SK-N-MC (cell line): Measurements from ENCODE around the gene GJA8.
"Not testable (repeated sequence)": the region's sequence is repeated elsewhere in the genome, so short reads cannot be mapped to it uniquely, and the experiment has no call there.

Source experiments
- DNase-seq: peaks from one replicate; pipeline ENCODE4 v3.0.0-alpha.2; 2011; ENCODE audit warnings: low read depth, low spot score
- H3K27ac ChIP-seq: fragments of 200-600 bp; sonication (generic); 2 replicates; pipeline ENCODE4 v1.5.1; 2016; ENCODE audit warnings: mixed run types
- H3K36me3 ChIP-seq: fragments of 200-600 bp; sonication (generic); 2 replicates; pipeline ENCODE4 v1.6.1; 2017; ENCODE audit warnings: antibody characterized with exemption, low read length, mixed read lengths; ENCODE audit not compliant: insufficient read depth
- H3K4me3 ChIP-seq: fragments of 200-600 bp; sonication (generic); 2 replicates; pipeline ENCODE4 v1.5.1; 2016
- H3K9ac ChIP-seq: fragments of 200-600 bp; sonication (generic); 2 replicates; pipeline ENCODE4 v1.8.0; 2017; ENCODE audit warnings: mixed run types, mixed read lengths; ENCODE audit not compliant: insufficient read length
- H3K9me3 ChIP-seq: fragments of 200-600 bp; sonication (generic); 2 replicates; pipeline ENCODE4 v1.6.1; 2017; ENCODE audit warnings: low read depth, mild to moderate bottlenecking, antibody characterized with exemption, low read length, moderate library complexity, mixed read lengths
- EZH2 ChIP-seq: fragments of 200-600 bp; sonication (generic); IDR thresholded peaks from one replicate; pipeline ENCODE4 v1.6.1; 2017; ENCODE audit warnings: antibody characterized with exemption
- FOXP2 ChIP-seq: optimal IDR thresholded peaks from 2 replicates; pipeline ENCODE3; 2011; ENCODE audit warnings: mild to moderate bottlenecking, moderate library complexity; ENCODE audit not compliant: insufficient read depth; ENCODE audit errors: extremely low read length, control extremely low read depth
- POLR2AphosphoS5 ChIP-seq: IDR thresholded peaks from 2 replicates; pipeline ENCODE4 v1.6.1; 2012; ENCODE audit warnings: mild to moderate bottlenecking, low read depth, low read length, borderline replicate concordance

GJA8 gene

DNA sequence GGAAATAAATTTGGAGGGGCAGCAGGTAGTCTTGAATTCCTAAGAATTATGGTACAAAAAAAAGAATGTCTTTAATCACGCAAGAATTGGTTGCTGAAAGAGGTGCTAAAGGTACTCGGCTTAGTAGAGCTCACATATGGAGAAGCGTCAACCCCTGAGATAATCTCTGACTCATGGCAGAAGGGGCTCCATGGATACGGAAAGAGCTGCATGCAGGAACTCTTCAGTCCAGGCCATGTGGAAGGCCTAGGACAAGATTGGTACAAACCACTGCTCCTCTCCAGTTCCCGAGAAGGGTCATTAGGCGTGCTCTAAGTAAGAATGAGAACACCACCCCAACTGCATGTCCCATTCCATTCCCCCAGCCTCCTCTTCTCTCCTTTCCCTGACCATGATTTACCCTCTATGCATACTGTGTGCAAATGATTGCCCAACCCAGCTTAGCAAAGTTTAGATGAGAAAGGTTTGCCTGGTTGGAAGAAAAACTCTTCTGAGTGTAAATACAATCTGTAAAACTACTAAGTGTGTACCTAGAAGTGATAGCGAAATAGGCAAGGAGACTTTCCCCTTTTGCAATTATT lies 10.9 kb downstream of the GJA8 start:
- TF ChIP-seq EZH2: no peak
- no peak for TF ChIP-seq FOXP2
- no peak for TF ChIP-seq POLR2AphosphoS5
- H3K36me3 ChIP-seq: no peaks in the 10 kb centered on the region
- no peak overlapping the region for H3K4me3 ChIP-seq
- H3K9me3 ChIP-seq: no peaks in the 10 kb centered on the region
- no peak overlapping the region for H3K9ac ChIP-seq
- no peak overlapping the region for H3K27ac ChIP-seq
- DNase-seq: no peak

DNA sequence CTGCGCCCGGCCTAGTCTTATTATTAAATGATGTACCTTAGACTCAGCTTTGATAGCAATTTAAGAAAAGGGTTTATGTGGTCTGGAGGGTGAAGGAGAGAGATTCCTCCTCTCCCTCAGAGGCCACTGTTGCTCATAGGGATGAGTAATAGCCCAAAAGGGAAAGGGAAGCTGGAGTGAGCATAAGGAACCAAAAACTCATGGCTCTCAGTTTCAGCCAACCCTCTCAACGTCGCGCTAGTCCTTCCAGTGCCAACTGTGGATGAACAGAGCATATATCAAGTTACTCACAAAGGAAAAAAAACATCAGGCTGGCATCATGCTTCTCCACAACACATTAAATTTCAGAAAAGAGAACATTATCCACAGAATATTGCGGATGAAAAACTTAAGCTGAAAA lies 17.3 kb downstream of the GJA8 start:
- no peak overlapping the region for H3K27ac ChIP-seq
- H3K9me3 ChIP-seq: no peaks in the 10 kb centered on the region
- TF ChIP-seq POLR2AphosphoS5 (no peak), EZH2 (no peak), FOXP2 (no peak)
- H3K36me3 ChIP-seq: no peaks in the 10 kb centered on the region
- DNase-seq: no peak
- no peak overlapping the region for H3K4me3 ChIP-seq
- no peak overlapping the region for H3K9ac ChIP-seq

DNA sequence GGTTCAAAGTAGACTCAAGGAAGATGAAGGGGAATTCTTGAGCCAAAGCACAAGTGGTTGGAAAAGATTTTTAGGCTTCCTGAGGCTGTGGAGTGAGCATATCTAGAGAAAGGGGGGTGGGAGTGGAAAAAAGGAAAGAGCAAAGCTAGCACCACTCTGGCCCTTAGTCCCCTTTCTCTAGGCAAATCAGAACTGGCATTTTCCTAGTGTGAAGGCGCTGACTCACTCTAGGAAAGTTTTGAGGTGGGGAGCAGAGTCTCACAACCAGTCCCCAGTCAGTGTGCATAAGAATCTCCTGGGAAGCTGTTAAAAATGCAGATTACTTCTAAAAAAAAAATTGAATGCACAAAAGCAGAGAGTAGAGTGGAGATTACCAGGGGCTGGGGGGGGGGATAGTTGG lies 22.2 kb downstream of the GJA8 start:
- Histone ChIP-seq H3K9me3 (no peaks in the 10 kb centered on the region), H3K27ac (no peak overlapping the region), H3K4me3 (no peak overlapping the region), H3K9ac (no peak overlapping the region), H3K36me3 (no peaks in the 10 kb centered on the region)
- no peak for DNase-seq
- no peak for TF ChIP-seq EZH2
- no peak for TF ChIP-seq POLR2AphosphoS5
- TF ChIP-seq FOXP2: no peak

DNA sequence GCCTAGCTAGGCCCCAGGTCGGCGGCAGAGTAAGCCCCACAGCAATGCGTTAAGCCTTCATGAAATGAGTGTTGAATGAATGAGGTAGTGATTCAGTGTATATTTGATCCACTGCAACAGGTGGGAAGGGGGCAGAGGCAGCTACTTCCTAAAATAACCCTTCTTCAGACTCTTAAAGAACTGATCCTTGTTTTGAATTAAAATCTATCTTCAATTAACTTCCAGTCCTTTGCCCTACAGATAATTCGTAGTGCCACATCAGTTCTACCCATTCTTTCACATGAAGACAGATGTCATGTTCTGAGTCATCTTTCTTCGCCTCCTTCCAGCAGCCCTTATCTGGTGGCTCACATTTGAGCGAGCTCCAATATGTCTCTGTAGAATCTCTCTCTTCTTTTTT lies 24.6 kb downstream of the GJA8 start:
- H3K9me3 ChIP-seq, DNase-seq, H3K4me3 ChIP-seq, H3K27ac ChIP-seq, H3K9ac ChIP-seq, H3K36me3 ChIP-seq: not testable (repeated sequence)

DNA sequence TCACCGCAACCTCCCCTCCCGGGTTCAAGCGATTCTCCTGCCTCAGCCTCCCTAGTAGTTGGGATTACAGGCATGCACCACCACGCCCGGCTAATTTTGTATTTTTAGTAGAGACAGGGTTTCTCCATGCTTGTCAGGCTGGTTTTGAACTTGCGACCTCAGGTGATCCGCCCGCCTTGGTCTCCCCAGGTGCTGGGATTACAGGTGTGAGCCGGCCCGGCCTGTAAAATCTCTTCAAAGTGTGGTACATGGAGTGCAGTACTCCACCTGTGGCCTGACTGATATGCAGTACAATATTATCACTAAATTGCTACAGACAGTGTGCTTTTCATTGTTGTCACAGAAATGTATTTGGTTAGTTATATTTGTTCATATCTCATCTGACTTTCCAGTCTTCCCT lies 25.1 kb downstream of the GJA8 start:
- H3K9me3 ChIP-seq, DNase-seq, H3K27ac ChIP-seq, H3K4me3 ChIP-seq, H3K9ac ChIP-seq, H3K36me3 ChIP-seq: not testable (repeated sequence)

DNA sequence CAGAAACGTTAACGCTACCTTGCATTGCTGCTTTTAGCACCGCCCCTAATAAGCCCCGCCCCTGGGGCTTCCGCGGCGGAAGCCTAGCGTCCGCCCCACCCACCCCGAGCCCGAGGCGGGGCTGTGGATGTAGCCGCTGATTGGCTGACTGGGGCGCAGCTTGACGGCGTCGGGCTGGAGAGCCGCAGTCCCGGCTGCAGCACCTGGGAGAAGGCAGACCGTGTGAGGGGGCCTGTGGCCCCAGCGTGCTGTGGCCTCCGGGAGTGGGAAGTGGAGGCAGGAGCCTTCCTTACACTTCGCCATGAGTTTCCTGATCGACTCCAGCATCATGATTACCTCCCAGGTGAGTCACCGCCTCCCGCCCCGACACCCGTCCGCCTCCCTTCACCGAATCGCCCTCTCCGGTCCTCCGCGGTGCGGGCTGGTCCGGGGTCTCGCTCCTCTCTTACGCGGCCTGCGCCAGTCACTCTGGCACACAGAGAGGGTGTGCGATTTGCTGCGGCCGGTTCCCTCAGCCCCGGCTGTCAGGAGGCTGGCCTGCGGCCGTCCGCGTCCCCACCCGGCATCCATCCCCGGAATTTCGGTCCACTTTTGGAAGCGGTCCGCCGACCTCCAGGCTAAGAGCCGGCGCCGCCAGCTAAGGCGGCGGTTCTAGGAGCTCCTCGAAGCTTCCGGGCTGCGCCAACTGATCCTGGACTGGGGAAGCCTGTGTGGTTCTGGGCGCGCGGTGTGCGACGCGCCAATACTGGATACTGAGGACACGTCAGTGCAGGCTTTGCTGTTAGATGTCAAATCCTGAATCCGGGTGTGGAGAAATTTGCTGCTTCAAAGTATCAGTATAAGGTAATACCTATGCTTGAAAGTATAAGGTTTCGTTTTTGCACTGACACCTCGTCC lies 25.9 kb downstream of the GJA8 start, which contains the start of gene GPR89B:
Gene GPR89B, plus strand, starts transcription at position 185 of the 897 bp plus-strand sequence. Its CDS starts 117 bp downstream, at position 302.
- TF ChIP-seq POLR2AphosphoS5: peak; percentile 87
- H3K27ac ChIP-seq, H3K9me3 ChIP-seq, DNase-seq, H3K36me3 ChIP-seq: not testable (repeated sequence)
- H3K9ac ChIP-seq: peak within 1 kb of the TSS; percentile 65
- peak within 1 kb of the TSS; percentile 82 for H3K4me3 ChIP-seq

DNA sequence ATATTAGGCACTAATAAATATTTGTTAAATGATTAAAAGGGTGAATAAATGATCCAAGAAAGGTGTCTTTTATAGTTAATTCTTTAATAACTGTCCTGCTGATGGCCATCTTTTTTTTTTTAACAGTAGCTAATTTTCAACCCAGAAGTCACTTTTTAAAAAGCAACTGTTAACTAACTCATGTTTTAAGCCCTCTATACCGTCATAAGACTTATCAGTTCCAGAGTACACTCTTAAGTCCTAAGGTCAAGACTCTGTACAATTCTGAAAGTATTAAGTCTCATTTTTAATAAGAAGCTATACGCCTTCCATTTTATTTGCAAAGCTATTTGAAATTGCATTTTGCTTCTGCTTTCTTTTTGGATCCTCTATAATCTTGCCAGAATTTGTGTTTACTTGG lies 28.5 kb downstream of the GJA8 start:
- not testable (repeated sequence) for H3K36me3 ChIP-seq, H3K27ac ChIP-seq, H3K4me3 ChIP-seq, DNase-seq, H3K9ac ChIP-seq, H3K9me3 ChIP-seq

DNA sequence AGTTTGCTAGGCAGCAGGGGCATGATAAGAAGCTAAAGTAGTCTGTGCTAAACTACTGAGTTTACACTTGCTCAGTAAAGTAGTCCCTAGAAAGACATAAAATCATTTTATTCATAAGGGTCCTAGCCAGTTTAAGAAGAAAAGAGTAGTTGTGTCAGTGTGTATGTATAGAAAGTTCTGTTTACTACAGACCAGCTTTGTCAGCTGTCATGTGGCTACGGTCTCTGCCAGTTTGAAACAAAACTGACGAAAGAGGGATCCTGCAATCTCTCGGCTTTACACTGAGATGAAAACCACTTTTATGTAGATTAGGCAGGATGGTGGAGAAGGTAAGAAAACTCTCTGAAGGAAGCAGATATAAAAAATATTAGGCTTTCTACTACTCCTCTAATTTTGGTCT lies 32.7 kb downstream of the GJA8 start:
- H3K27ac ChIP-seq, DNase-seq, H3K9me3 ChIP-seq, H3K36me3 ChIP-seq, H3K9ac ChIP-seq, H3K4me3 ChIP-seq: not testable (repeated sequence)

DNA sequence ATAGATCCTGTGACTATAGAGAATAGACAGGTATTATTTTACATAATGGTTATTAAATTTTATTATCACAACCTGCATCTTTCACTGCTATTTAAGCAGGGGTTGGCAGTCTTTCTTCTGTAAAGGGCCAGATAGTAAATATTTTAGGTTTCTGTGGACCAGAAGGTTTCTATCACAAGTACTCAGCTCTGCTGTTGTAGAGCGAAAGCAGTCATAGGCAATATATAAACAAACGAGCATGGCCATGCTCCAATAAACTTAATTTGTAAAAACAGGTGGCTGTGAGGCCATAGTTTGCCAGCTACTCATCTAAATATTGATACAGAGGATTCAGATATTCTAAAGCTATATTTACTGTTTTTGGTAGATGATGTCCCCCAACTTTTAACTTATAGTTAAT lies 37.9 kb downstream of the GJA8 start:
- not testable (repeated sequence) for H3K9ac ChIP-seq, H3K27ac ChIP-seq, H3K4me3 ChIP-seq, DNase-seq, H3K36me3 ChIP-seq, H3K9me3 ChIP-seq

DNA sequence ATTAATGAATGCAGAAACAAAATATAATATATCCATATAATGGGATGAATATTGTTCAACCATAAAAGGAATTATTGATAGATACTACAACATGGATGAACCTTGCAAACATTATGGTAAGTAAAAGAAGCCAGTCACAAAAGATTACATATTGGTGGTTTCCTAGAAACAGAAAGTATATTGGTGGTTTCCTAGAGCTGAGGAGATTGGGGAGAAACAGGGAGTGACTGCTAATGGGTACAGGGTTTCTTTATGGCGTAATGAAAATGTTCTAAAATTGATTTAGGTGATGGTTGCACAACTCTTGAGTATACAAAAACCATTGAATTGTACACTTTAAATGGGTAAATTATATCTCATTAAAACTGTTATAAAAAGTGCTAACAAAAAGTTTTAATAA lies 40.0 kb downstream of the GJA8 start:
- H3K27ac ChIP-seq, H3K36me3 ChIP-seq: not testable (repeated sequence)

DNA sequence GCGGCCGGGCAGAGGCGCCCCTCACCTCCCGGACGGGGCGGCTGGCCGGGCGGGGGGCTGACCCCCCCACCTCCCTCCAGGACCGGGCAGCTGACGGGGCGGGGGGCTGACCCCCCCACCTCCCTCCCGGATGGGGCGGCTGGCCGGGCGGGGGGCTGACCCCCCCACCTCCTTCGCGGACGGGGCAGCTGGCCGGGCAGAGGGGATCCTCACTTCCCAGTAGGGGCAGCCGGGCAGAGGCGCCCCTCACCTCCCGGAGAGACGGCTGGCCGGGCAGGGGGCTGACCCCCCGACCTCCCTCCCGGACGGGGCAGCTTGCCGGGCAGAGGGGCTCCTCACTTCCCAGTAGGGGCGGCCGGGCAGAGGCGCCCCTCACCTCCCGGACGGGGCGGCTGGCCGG lies 46.9 kb downstream of the GJA8 start:
- H3K4me3 ChIP-seq, H3K9me3 ChIP-seq, H3K9ac ChIP-seq, H3K27ac ChIP-seq, H3K36me3 ChIP-seq, DNase-seq: not testable (repeated sequence)

More for the DNA sequence above, 40.0 kb downstream of the GJA8 start:
- H3K9ac ChIP-seq, DNase-seq, H3K4me3 ChIP-seq, H3K9me3 ChIP-seq: not testable (repeated sequence)
